Right lobe of liver (tissue), 6 donors: ENCODE data around the gene CWH43. TPM values are rescaled to one million over a fixed set of nuclear protein-coding genes. Genes with fewer than 3 reads are reported as not detected.

Experiments used
- ATAC-seq, 4 donors: fragments of 200-7000 bp; cut with Tn5 transposase; one replicate each; pipeline ENCODE4 v1.9.1; 2020; ENCODE audit warnings: mild to moderate bottlenecking in 4 of 4, moderate library complexity in 4 of 4
- DNase-seq, 3 donors: peaks; one replicate each; pipeline ENCODE4 v3.0.0-alpha.2; 2020
- H3K27ac ChIP-seq, 3 donors: fragments of 200-600 bp; one replicate each; pipeline ENCODE4 v1.8.0; 2022
- H3K27me3 ChIP-seq, 2 donors: fragments of 200-600 bp; one replicate each; pipeline ENCODE4 v1.8.0; 2022
- H3K36me3 ChIP-seq, 4 donors: fragments of 200-600 bp; sonication (generic) in 1 of 4; one replicate each; pipeline versions ENCODE4 v1.5.1 to v1.8.0; 2017 to 2022; ENCODE audit warnings: control low read depth in 1 of 4
- H3K4me1 ChIP-seq, 4 donors: fragments of 200-600 bp; sonication (generic) in 1 of 4; one replicate each; pipeline versions ENCODE4 v1.5.1 to v1.8.0; 2017 to 2022; ENCODE audit warnings: control low read depth in 1 of 4
- H3K4me3 ChIP-seq, 3 donors: fragments of 200-600 bp; one replicate each; pipeline ENCODE4 v1.8.0; 2022
- H3K9me3 ChIP-seq, 4 donors: fragments of 200-600 bp; sonication (generic) in 1 of 4; one replicate each; pipeline versions ENCODE4 v1.5.1 to v1.8.0; 2017 to 2022; ENCODE audit warnings: control low read depth in 1 of 4
- CTCF ChIP-seq, 4 donors: fragments of 200-600 bp in 3 of 4; fragments of 450-650 bp in 1 of 4; IDR thresholded peaks; one replicate each; pipeline versions ENCODE4 v1.5.1 to v1.8.0; 2016 to 2022; ENCODE audit warnings: antibody characterized with exemption in 4 of 4, mild to moderate bottlenecking in 2 of 4
- POLR2A ChIP-seq: fragments of 450-650 bp; IDR thresholded peaks from one replicate; pipeline ENCODE4 v1.6.1; 2017; ENCODE audit warnings: antibody characterized with exemption, mild to moderate bottlenecking
- WGBS: methylation state at CpG from one replicate; pipeline ENCODE4 v1.1.6; 2018; ENCODE audit warnings: low coverage, low lambda C conversion rate; ENCODE audit not compliant: insufficient coverage; ENCODE audit errors: missing lambda C conversion rate; 5-methylcytosine and 5-hydroxymethylcytosine counted together
- intact Hi-C, 2 donors: fragments of 100-400 bp; cut with DNase I; formaldehyde crosslinking; loops; one replicate each; pipeline versions ENCODE4 v1.11.2 to v1.14.1; 2022
- total RNA-seq, 6 experiments: library from RNA; depleted of rRNA in 2 of 6; stranded (reverse); fragments of >200 nt in 2 of 6; fragmentation: NEBNext Ultra II Directional in 3 of 6; extraction: Animal tissue kit (Norgen Biotek cat#: 25700) in 3 of 6; gene quantifications; one replicate each; pipeline versions ENCODE4 v1.1.0 to v1.2.4, GENCODE V29; 2016 to 2023
- donor health status: DM: no; HTN: yes; CAD: no.
- donor health status: DM: no; HTN: no; CAD: no.
- donor health status: DM: no; HTN: no; CAD: no.
- donor health status: DM: no; HTN: yes; CAD: no.
- donor health status: DM: no; HTN: yes; CAD: no.

CWH43 gene
- total RNA-seq, 6 experiments from 2014 or later = 0.13 to 0.37 (median 0.22) TPM; not detected in 3

- TF ChIP-seq CTCF (IDR thresholded peaks at IDR 0.05) (no peak), POLR2A (no peak)
- intact Hi-C loops = no loop called here
- DNase-seq (no peak), ATAC-seq (peak; percentile 45 to 71 (median 56))
- no peaks in the 10 kb centered on the region for H3K36me3 ChIP-seq
- H3K9me3 ChIP-seq = no peaks in the 10 kb centered on the region
- no peaks in the 10 kb centered on the region for H3K27me3 ChIP-seq
- peaks cover 0 to 27% (median 6%) of the 10 kb centered on the region in 4 donors for H3K4me1 ChIP-seq
- H3K4me3 ChIP-seq = no peak overlapping the region
- WGBS = 28% methylated on average over 4 of the region's 6 CpGs
- H3K27ac ChIP-seq = peak overlapping the region in 2 of 3 donors; percentile 37 to 64
Observed at GRCh38 chr4:48998440-48998839, 12.4 kb downstream of the CWH43 start.

DNA sequence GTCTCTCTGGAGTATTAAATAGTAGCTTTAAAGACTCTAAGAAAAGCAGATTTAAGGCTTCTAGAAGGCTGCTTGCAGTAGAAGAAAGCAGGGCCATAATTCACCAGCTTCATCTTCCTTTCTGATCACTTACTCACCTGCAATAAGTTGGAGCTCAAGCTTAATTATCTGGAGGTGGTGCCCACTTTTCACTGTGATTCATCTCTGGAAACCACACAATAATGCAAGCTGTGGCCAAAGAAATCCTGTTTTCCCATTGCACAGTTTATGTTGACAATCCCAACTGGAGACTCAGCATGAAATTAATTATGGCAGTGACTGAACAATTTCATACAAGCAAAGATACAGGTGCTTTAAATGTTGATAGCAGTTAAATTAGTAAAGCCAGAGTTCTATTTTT lies 14.7 kb downstream of the CWH43 start:
- ATAC-seq (no peak), DNase-seq (no peak)
- TF ChIP-seq POLR2A (no peak), CTCF (IDR thresholded peaks at IDR 0.05) (no peak)
- Histone ChIP-seq H3K4me1 (peaks cover 0 to 27% (median 6%) of the 10 kb centered on the region in 4 donors), H3K27me3 (no peaks in the 10 kb centered on the region), H3K36me3 (no peaks in the 10 kb centered on the region), H3K27ac (no peak overlapping the region), H3K9me3 (no peaks in the 10 kb centered on the region), H3K4me3 (no peak overlapping the region)
- intact Hi-C loops = no loop called here

DNA sequence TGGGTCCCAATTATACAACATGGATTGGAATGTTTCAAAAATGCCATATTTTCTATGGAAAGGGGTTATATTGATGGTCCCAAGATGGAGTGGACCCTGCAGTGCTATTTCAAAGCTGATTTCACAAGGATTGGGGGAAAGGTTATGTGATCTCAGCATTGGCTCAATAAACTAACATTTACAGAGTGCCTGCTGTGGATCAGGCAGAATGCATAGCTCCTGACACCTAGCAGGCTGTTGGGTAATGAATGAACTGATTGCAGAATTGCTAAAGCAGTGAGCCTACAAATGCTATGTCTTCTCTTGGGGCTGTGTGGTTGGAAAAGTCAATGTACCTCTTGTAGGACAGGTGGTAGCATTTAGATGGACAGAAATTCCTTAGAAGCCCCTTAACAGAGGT lies 16.9 kb downstream of the CWH43 start:
- no peaks in the 10 kb centered on the region for H3K9me3 ChIP-seq
- DNase-seq = no peak
- H3K27ac ChIP-seq = no peak overlapping the region
- no peak overlapping the region for H3K4me3 ChIP-seq
- intact Hi-C loops = no loop called here
- TF ChIP-seq POLR2A (no peak), CTCF (IDR thresholded peaks at IDR 0.05) (no peak)
- no peaks in the 10 kb centered on the region for H3K36me3 ChIP-seq
- peaks cover 0 to 20% (median 3%) of the 10 kb centered on the region in 4 donors for H3K4me1 ChIP-seq
- no peaks in the 10 kb centered on the region for H3K27me3 ChIP-seq
- peak in 3 of 4 donors; percentile 31 to 56 (median 46) for ATAC-seq

- Histone ChIP-seq H3K9me3 (no peaks in the 10 kb centered on the region), H3K27ac (no peak overlapping the region), H3K36me3 (no peaks in the 10 kb centered on the region), H3K27me3 (no peaks in the 10 kb centered on the region), H3K4me1 (no peaks in the 10 kb centered on the region), H3K4me3 (no peak overlapping the region)
- no peak for DNase-seq
- WGBS = 56% methylated on average over 2 of the region's 2 CpGs
- peak; percentile 42 to 64 (median 52) for ATAC-seq
- TF ChIP-seq CTCF (IDR thresholded peaks at IDR 0.05) (no peak), POLR2A (no peak)
- intact Hi-C loops = no loop called here
Observed at GRCh38 chr4:49018718-49019295, 32.7 kb downstream of the CWH43 start.
